GM18505 (cell line): Measurements from ENCODE around the gene OR2D3.
"Not testable (repeated sequence)": the region's sequence is repeated elsewhere in the genome, so short reads cannot be mapped to it uniquely, and the experiment has no call there.

Experiments
- ATAC-seq: cut with Tn5 transposase; IDR thresholded peaks from one replicate; pipeline ENCODE4 v1.9.1; 2021; ENCODE audit not compliant: unreplicated experiment
- POLR2A ChIP-seq: IDR thresholded peaks from 4 replicates; pipeline ENCODE4 v1.6.1; 2011; ENCODE audit warnings: borderline replicate concordance; ENCODE audit not compliant: insufficient read depth, insufficient read length; ENCODE audit errors: extremely low read depth

Gene OR2D3

GRCh38 chr11:6962141-6962540, 41.3 kb downstream of the OR2D3 start:
- no peak for TF ChIP-seq POLR2A

GRCh38 chr11:6962673-6963072, 41.9 kb downstream of the OR2D3 start:
- ATAC-seq, result no peak
- no peak for TF ChIP-seq POLR2A

More at GRCh38 chr11:6962141-6962540, 41.3 kb downstream of the OR2D3 start:
- ATAC-seq, result no peak

- TF ChIP-seq POLR2A, result no peak
- no peak for ATAC-seq
Measured at GRCh38 chr11:6968816-6969215, 48.0 kb downstream of the OR2D3 start.

GRCh38 chr11:6969854-6970253, 49.1 kb downstream of the OR2D3 start:
- not testable (repeated sequence) for ATAC-seq
